BJ (cell line): Measurements from ENCODE around the gene ZNF598. TPM values are rescaled to one million over a fixed set of nuclear protein-coding genes. Genes with fewer than 3 reads are reported as not detected.

Experiments used
- CTCF ChIA-PET: fragments of 350-600 bp; formaldehyde crosslinking; extraction: SDS; loops from one replicate; lab custom pipeline; 2021; ENCODE audit warnings: antibody characterized with exemption, inconsistent platforms; lab: Yijun Ruan, JAX
- POLR2A ChIA-PET: fragments of 300-600 bp; sonication (Branson Sonifier 250); formaldehyde crosslinking; extraction: SDS; loops from one replicate; lab custom pipeline; 2021; ENCODE audit warnings: antibody characterized with exemption; lab: Charles Lee
- DNase-seq: peaks from one replicate; pipeline ENCODE4 v3.0.0-alpha.2; 2011; ENCODE audit warnings: low read depth
- H3K27me3 ChIP-seq: 2 replicates; pipeline ENCODE4 v1.6.0; 2011; ENCODE audit warnings: low read length; ENCODE audit not compliant: control insufficient read depth, insufficient read depth
- H3K36me3 ChIP-seq: 2 replicates; pipeline ENCODE4 v1.5.1; 2011; ENCODE audit warnings: low read length; ENCODE audit not compliant: control insufficient read depth, insufficient read depth
- H3K4me3 ChIP-seq: 2 replicates; pipeline ENCODE4 v1.5.1; 2011; ENCODE audit warnings: low read depth, mild to moderate bottlenecking, control low read depth, low read length
- polyA plus RNA-seq: library from polyadenylated mRNA; depleted of rRNA; stranded (reverse); fragments of >200 nt; gene quantifications from 2 replicates; pipeline ENCODE4 v1.2.3, GENCODE V29; 2011
- TF ChIP-seq, protein P1 (sequence below): IDR thresholded peaks from 2 replicates; pipeline ENCODE4 v1.5.1; 2011; ENCODE audit warnings: low read depth, mild to moderate bottlenecking, control low read depth, inconsistent platforms, low read length, moderate library complexity; ENCODE audit not compliant: insufficient read depth

Gene ZNF598
- polyA plus RNA-seq, 1 experiment, result 23.0 TPM

DNA sequence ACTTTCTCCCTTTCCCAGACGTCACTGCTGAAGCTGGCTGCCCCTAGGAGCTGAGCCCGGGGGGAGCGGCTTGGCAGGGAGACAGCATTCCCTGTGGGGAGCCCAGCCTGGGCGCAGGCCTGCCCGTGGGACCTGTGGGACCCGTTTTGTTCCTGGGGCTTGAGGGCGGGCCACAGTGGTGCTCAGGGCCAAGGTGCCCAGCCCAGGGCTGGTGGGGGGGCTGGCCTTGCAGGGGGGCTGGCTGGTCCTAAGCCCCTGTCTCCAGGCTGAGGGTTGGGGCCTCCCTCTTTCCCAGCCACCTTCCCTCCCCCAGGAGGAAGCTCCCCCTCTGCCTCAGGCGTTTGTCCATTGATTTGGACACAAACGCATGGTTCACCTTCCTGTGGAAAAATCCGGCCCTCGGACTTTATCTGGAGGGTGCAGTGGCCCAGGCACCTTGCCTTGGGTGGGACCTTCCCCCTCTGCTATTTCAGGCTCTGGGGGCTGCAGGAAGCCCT, 21.5 kb upstream of the ZNF598 start:
- peaks cover 14% of the 10 kb centered on the region for H3K36me3 ChIP-seq
- no peak overlapping the region for H3K4me3 ChIP-seq
- no peaks in the 10 kb centered on the region for H3K27me3 ChIP-seq
- ChIA-PET POLR2A (no interaction called here), CTCF (interaction anchor here (2.3 kb wide), 1 partner anchor 109 kb away, joined by 4 read pairs; no protein-coding TSS in a partner anchor)
- TF ChIP-seq, protein P1, sequence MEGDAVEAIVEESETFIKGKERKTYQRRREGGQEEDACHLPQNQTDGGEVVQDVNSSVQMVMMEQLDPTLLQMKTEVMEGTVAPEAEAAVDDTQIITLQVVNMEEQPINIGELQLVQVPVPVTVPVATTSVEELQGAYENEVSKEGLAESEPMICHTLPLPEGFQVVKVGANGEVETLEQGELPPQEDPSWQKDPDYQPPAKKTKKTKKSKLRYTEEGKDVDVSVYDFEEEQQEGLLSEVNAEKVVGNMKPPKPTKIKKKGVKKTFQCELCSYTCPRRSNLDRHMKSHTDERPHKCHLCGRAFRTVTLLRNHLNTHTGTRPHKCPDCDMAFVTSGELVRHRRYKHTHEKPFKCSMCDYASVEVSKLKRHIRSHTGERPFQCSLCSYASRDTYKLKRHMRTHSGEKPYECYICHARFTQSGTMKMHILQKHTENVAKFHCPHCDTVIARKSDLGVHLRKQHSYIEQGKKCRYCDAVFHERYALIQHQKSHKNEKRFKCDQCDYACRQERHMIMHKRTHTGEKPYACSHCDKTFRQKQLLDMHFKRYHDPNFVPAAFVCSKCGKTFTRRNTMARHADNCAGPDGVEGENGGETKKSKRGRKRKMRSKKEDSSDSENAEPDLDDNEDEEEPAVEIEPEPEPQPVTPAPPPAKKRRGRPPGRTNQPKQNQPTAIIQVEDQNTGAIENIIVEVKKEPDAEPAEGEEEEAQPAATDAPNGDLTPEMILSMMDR, result no peak
- DNase-seq, result no peak

DNA sequence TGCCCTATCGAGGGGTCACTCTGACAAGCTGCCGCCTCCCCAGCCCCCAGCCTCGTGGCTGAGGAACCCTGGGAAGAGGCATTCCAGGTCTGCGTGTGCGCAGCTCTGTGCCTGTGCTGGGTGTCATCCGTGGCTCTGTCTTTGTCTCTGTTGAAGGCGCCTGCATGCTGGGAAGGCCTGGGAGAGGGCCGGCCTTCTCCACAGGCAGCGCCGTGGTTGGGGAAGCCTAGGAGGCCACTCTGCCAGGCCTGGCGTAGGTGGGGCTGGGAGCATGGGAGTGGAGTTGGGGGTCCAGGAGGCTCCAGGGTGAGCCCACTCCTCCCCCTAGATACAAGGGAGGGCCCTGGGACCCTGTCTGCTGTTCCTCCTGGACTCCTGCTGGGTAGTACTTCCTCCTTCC, 20.4 kb upstream of the ZNF598 start:
- POLR2A ChIA-PET, result no interaction called here
- TF ChIP-seq, protein P1, result no peak

DNA sequence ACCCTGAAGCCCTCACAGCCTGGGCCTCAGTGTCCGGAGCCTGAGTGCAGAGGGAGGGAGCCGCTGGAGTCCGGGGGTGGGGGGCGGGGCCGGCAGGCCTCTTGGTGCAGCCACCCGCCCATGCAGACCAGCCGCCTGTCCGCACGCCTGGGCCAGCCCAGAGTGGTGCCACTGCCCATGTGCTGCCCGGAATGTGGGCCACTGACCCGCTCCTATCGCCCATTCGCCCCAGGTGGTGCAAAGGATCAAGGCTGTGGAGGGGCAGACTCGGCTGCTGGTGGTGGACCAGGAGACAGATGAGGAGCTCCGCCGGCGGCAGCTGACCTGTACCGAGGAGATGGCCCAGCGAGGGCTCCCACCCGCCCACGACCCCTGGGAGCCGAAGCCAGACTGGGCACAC, 19.7 kb upstream of the ZNF598 start:
- ChIA-PET CTCF (no interaction called here), POLR2A (no interaction called here)
- Histone ChIP-seq H3K36me3 (peaks cover 12% of the 10 kb centered on the region), H3K27me3 (no peaks in the 10 kb centered on the region), H3K4me3 (no peak overlapping the region)
- DNase-seq, result no peak
- TF ChIP-seq, protein P1, result no peak

More for the DNA sequence above, 20.4 kb upstream of the ZNF598 start:
- CTCF ChIA-PET, result interaction anchor here (0.5 to 0.8 kb wide), 2 partner anchors 26 to 35 kb away, joined by 3 read pairs; no protein-coding TSS in a partner anchor
- Histone ChIP-seq H3K4me3 (no peak overlapping the region), H3K36me3 (peaks cover 12% of the 10 kb centered on the region), H3K27me3 (no peaks in the 10 kb centered on the region)
- DNase-seq, result no peak

DNA sequence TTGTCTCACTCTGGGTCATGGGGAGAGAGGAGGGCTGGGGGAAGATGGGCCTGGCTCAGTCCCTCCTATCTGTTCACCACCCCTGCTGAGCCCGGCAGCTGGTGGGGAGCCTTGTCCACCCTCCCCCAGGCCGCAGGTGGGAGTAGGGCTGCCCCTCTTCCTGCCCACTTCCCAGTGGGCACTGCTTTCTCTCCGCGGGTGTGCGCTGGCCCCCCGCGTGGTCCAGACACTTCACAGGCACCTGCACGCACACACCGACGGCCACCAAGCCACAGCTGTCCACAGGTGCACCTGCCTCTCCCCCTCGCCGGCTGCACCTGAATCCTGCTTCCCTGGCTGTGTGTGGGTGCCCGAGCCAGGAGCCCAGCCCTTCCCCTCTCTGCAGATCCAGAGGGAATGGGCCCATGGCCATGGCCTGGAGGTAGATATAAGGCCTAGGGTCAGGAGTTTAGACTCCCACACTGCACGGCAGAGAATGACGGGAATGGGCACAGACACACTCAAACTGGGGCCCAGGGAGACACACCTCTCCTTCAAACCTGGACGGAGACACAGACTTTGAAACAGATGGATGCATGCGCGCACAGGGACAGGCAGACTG, 19.1 kb upstream of the ZNF598 start:
- no peaks in the 10 kb centered on the region for H3K27me3 ChIP-seq
- peaks cover 12% of the 10 kb centered on the region for H3K36me3 ChIP-seq
- CTCF ChIA-PET, result interaction anchor here (2.2 kb wide), 1 partner anchor 7 kb away, joined by 10 read pairs; no protein-coding TSS in a partner anchor
- TF ChIP-seq, protein P1, result no peak
- no peak for DNase-seq
- POLR2A ChIA-PET, result no interaction called here
- H3K4me3 ChIP-seq, result no peak overlapping the region

DNA sequence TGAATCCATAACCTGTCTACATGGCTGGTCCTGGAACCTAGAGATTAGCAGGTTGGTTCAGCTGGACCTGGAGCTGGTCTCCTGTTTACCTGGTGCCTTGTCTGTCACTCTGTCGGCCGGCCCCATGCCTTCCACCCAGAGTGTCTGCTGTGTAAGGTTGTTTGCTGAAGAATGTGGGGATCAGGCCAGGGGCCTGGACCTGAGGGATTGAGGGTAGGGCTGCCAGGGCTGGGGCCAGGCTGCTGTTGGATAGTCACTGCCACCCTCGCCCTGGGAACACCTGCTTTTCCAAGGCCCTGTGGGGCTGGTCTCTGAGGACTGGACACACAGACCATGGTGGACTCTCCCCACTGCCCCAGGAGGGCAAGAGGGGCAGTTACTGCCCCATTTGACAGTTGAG, 18.5 kb upstream of the ZNF598 start:
- Histone ChIP-seq H3K27me3 (no peaks in the 10 kb centered on the region), H3K36me3 (peaks cover 12% of the 10 kb centered on the region), H3K4me3 (peak overlapping the region; percentile 62)
- POLR2A ChIA-PET, result no interaction called here
- CTCF ChIA-PET, result interaction anchor here (0.9 to 2.2 kb wide), 5 partner anchors 8 to 112 kb away, joined by 3 to 10 read pairs (median 4); partner anchors contain the start of genes NTHL1 and TSC2
- no peak for DNase-seq
- TF ChIP-seq, protein P1, result no peak
